ENCODE results near the gene PRSS33. TPM values are rescaled to one million over a fixed set of nuclear protein-coding genes. Genes with fewer than 3 reads are reported as not detected.

The PRSS33 gene
- total RNA-seq, 1 donor, result not detected

DNA sequence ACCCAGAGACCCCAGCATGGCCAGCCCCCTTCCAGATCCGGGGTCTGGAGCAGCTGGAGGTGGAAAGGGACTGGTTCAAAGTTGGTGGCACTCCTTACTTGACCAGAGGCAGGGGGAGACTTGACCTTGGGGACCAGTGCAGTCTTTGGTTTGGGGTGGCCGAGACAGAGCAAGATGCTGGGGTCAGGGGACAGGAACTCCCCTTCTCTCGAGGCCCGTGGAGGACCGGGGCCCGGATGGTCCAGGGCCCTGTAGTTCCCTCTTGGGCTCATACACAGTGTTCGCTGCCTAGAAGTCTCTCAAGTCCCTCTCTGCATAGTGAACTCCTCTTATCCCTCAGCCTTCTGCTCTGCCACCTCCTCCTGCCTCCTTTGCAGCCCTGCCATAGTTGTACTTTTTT lies 601 bp upstream of the PRSS33 start:
- TF ChIP-seq CTCF (IDR thresholded peaks at IDR 0.05; ENCODE audit: insufficient read depth, low read depth, low read length), result no peak
- no peak overlapping the region for H3K4me3 ChIP-seq (ENCODE audit: low read depth, low read length)
- no peak for DNase-seq (ENCODE audit: low read depth)

DNA sequence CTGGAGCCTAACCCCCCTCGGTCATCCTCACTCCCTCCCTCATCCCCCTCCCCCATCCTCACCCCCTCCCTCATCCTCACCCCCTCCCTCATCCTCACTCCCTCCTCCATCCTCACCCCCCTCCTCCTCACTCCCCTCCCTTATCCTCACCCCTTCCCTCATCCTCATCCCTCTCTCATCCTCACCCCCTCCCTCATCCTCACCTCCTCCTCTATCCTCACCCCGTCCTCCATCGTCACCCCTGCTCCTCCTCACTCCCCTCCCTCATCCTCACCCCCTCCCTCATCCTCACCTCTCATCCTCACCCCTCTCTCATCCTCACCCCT lies 571 bp downstream of the PRSS33 start:
- TF ChIP-seq CTCF (IDR thresholded peaks at IDR 0.05; ENCODE audit: insufficient read depth, low read depth, low read length), result no peak
- no peak overlapping the region for H3K4me3 ChIP-seq (ENCODE audit: low read depth, low read length)
- no peak for DNase-seq (ENCODE audit: low read depth)

DNA sequence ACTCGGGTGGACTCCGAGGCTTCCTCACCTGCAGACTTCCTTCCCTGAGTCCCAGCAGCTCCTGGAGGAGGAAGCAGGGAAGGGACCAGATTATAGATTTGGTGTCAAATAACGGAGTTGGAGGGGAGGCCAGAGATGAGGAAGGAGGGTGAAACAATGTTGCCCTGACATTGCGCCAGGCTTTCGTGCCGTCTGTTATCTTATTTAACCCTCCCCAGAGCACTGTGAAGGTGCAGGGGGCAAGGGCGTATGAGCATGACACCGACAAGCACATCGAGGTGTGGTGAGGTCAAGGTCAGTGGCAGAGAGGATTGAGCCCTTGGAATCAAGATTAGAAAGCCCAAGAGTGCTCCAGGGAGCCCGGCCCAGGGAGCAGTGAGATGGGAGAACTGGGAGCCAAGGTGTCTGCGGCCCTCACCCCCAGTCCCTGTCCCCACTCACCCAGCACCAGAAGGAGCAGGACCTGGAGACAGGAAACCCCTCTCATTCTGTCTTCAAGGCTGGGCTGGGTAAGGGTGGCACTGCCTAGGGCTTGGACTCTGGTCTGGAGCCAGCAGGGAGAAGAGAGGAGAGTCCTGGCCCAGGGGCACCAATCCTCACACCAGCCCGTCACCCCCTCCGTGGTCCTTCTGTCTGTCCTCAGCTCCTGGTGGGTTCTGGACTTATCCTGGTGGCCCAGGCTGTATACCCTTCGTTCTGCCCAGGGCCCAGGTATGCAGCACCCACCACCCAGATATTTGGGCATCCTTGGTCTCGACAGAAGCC lies 1.1 kb downstream of the PRSS33 start:
- no peak for TF ChIP-seq CTCF (IDR thresholded peaks at IDR 0.05; ENCODE audit: insufficient read depth, low read depth, low read length)
- no peak overlapping the region for H3K4me3 ChIP-seq (ENCODE audit: low read depth, low read length)
- DNase-seq (ENCODE audit: low read depth), result no peak

- DNase-seq (ENCODE audit: low read depth), result no peak
- peak; percentile 6 for TF ChIP-seq CTCF (IDR thresholded peaks at IDR 0.05; ENCODE audit: insufficient read depth, low read depth, low read length)
- H3K4me3 ChIP-seq (ENCODE audit: low read depth, low read length), result no peak overlapping the region
Observed at GRCh38 chr16:2785101-2785991, 2.0 kb downstream of the PRSS33 start.

DNA sequence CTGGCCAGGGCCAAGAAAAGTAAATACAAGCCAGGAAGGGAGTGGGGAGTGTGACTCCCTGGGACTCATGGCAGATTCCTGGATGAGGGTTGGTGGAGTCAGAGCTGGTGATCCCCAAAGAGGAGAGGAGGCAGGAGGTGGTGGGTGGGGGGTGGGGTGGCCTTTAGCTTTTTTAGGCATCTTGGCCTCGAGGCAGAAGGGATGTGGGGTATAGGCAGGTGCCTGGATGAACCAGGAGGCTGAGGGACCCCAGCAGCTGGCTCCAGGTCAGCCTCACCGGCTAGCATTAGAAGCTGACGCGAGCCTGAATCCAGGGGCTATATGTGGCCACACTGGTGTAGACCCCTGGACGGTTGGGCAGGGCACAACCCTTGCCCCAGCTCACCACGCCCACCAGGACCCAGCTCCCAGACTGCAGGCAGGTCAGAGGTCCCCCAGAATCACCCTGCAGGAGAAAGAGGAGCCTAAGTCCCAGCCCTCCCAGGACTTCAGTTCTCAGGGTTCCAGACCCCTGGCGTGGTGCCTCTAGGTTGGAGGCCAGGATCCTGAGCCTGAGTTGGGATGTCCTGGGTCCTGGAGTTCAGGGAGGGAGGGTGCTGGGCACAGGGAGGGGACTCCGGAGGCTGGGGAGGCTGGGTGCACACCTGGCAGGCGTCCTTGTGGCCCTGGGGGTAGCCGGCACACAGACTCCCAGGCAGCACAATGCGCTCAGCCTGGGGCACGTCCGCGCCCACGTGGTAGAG lies 2.8 kb downstream of the PRSS33 start:
- H3K4me3 ChIP-seq (ENCODE audit: low read depth, low read length), result no peak overlapping the region
- TF ChIP-seq CTCF (IDR thresholded peaks at IDR 0.05; ENCODE audit: insufficient read depth, low read depth, low read length), result no peak
- no peak for DNase-seq (ENCODE audit: low read depth)

GRCh38 chr16:2783581-2784357 lies 3.6 kb downstream of the PRSS33 start:
- no peak overlapping the region for H3K4me3 ChIP-seq (ENCODE audit: low read depth, low read length)
- no peak for DNase-seq (ENCODE audit: low read depth)
- no peak for TF ChIP-seq CTCF (IDR thresholded peaks at IDR 0.05; ENCODE audit: insufficient read depth, low read depth, low read length)
